Chondrocyte (in vitro differentiated cells): ENCODE data around the gene C13orf42. TPM values are rescaled to one million over a fixed set of nuclear protein-coding genes. Genes with fewer than 3 reads are reported as not detected.
"Not testable (repeated sequence)": the region's sequence is repeated elsewhere in the genome, so short reads cannot be mapped to it uniquely, and the experiment has no call there.

Experiments used
- DNase-seq: peaks from one replicate; pipeline ENCODE4 v3.0.0; 2021; ENCODE audit warnings: mixed read lengths, low spot score
- H3K27ac Mint-ChIP-seq: one replicate; pipeline ENCODE4 v1.8.0; 2021; ENCODE audit warnings: mild to moderate bottlenecking, moderate library complexity, mixed read lengths; ENCODE audit not compliant: unreplicated experiment
- H3K27me3 Mint-ChIP-seq: 2 replicates; pipeline ENCODE4 v1.8.0; 2021; ENCODE audit warnings: low read depth, mixed read lengths
- H3K36me3 Mint-ChIP-seq: 2 replicates; pipeline ENCODE4 v1.8.0; 2021; ENCODE audit warnings: low read depth, mixed read lengths
- H3K4me1 Mint-ChIP-seq: 2 replicates; pipeline ENCODE4 v1.8.0; 2021; ENCODE audit warnings: low read depth, mild to moderate bottlenecking, mixed read lengths
- H3K4me3 Mint-ChIP-seq: one replicate; pipeline ENCODE4 v1.8.0; 2021; ENCODE audit warnings: mild to moderate bottlenecking, moderate library complexity, mixed read lengths; ENCODE audit not compliant: unreplicated experiment
- H3K9me3 Mint-ChIP-seq: 2 replicates; pipeline ENCODE4 v1.8.0; 2021; ENCODE audit warnings: low read depth, mixed read lengths
- total RNA-seq: library from RNA; stranded (reverse); gene quantifications from 3 replicates; pipeline ENCODE4 v1.2.1, GENCODE V29; 2021
- TF ChIP-seq, protein P1 (sequence below): fragments of 200-600 bp; sonication (generic); IDR thresholded peaks from 2 replicates; pipeline ENCODE4 v1.5.0; 2021; ENCODE audit warnings: antibody characterized with exemption, mild to moderate bottlenecking, moderate library complexity

The C13orf42 gene
- total RNA-seq, 1 donor from 2014 or later: not detected

GRCh38 chr13:51120873-51121272, 9.8 kb upstream of the C13orf42 start:
- H3K4me1 Mint-ChIP-seq, DNase-seq, H3K4me3 Mint-ChIP-seq, H3K27ac Mint-ChIP-seq, H3K36me3 Mint-ChIP-seq: not testable (repeated sequence)
- peaks cover 34% of the 10 kb centered on the region for H3K27me3 Mint-ChIP-seq
- H3K9me3 Mint-ChIP-seq: peaks cover 15% of the 10 kb centered on the region
- TF ChIP-seq, protein P1, sequence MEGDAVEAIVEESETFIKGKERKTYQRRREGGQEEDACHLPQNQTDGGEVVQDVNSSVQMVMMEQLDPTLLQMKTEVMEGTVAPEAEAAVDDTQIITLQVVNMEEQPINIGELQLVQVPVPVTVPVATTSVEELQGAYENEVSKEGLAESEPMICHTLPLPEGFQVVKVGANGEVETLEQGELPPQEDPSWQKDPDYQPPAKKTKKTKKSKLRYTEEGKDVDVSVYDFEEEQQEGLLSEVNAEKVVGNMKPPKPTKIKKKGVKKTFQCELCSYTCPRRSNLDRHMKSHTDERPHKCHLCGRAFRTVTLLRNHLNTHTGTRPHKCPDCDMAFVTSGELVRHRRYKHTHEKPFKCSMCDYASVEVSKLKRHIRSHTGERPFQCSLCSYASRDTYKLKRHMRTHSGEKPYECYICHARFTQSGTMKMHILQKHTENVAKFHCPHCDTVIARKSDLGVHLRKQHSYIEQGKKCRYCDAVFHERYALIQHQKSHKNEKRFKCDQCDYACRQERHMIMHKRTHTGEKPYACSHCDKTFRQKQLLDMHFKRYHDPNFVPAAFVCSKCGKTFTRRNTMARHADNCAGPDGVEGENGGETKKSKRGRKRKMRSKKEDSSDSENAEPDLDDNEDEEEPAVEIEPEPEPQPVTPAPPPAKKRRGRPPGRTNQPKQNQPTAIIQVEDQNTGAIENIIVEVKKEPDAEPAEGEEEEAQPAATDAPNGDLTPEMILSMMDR: peak; percentile 69

- Mint-ChIP-seq H3K4me1 (no peaks in the 10 kb centered on the region), H3K36me3 (no peaks in the 10 kb centered on the region), H3K9me3 (peaks cover 15% of the 10 kb centered on the region), H3K27me3 (peaks cover 17% of the 10 kb centered on the region), H3K4me3 (no peak overlapping the region), H3K27ac (no peak overlapping the region)
- no peak for DNase-seq
- TF ChIP-seq, protein P1: no peak
These were observed 7.8 kb upstream of the C13orf42 start for GRCh38 chr13:51118809-51119431.

- H3K4me1 Mint-ChIP-seq: peaks cover 16% of the 10 kb centered on the region
- TF ChIP-seq, protein P1: no peak
- no peak for DNase-seq
- H3K36me3 Mint-ChIP-seq: no peaks in the 10 kb centered on the region
- no peak overlapping the region for H3K27ac Mint-ChIP-seq
- H3K27me3 Mint-ChIP-seq: no peaks in the 10 kb centered on the region
- peaks cover 15% of the 10 kb centered on the region for H3K9me3 Mint-ChIP-seq
- H3K4me3 Mint-ChIP-seq: no peak overlapping the region
These were observed 2.9 kb upstream of the C13orf42 start for GRCh38 chr13:51113969-51114368.

DNA sequence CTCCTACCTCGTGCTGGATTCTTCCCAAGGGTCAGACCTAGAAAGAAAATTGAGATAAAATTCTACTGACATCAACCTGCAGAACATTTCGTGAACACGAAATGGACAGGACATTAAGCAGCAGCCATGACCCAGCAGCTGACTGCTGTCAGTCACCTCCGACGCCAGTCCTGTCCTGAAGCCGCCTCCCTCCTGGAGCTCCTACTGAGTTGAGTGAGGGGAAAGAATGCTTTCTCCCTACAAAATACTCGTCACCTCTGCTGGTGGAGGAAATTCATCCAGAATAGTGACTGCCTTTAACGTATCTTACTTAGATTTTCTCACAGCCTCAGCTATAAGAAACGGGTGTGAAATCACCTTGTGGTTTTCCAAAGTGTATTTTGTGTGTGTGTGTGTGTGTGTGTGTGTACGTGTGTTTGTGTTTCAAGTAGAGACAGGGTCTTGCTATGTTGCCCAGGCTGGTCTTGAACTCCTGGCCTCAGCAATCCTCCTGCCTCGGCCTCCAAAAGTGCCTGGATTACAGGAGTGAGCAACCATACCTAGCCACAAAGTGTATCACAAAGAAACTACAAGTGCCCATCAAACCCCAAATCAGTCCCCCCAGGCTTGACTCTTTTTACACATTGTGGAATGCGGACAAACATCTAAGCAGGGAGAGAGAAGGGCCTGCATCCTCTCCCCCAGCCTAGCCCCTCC, 2.3 kb upstream of the C13orf42 start:
- no peak overlapping the region for H3K4me3 Mint-ChIP-seq
- no peaks in the 10 kb centered on the region for H3K27me3 Mint-ChIP-seq
- no peak overlapping the region for H3K27ac Mint-ChIP-seq
- peaks cover 13% of the 10 kb centered on the region for H3K9me3 Mint-ChIP-seq
- no peaks in the 10 kb centered on the region for H3K36me3 Mint-ChIP-seq
- TF ChIP-seq, protein P1: no peak
- peaks cover 16% of the 10 kb centered on the region for H3K4me1 Mint-ChIP-seq
- no peak for DNase-seq

- peaks cover 9% of the 10 kb centered on the region for H3K9me3 Mint-ChIP-seq
- DNase-seq: no peak
- TF ChIP-seq, protein P1: no peak
- H3K4me1 Mint-ChIP-seq: peaks cover 16% of the 10 kb centered on the region
- no peak overlapping the region for H3K4me3 Mint-ChIP-seq
- H3K27me3 Mint-ChIP-seq: no peaks in the 10 kb centered on the region
- H3K27ac Mint-ChIP-seq: no peak overlapping the region
- no peaks in the 10 kb centered on the region for H3K36me3 Mint-ChIP-seq
These were observed 1.7 kb upstream of the C13orf42 start for GRCh38 chr13:51112771-51113170.
